ENCODE data around the gene USP31. TPM values are rescaled to one million over a fixed set of nuclear protein-coding genes. Genes with fewer than 3 reads are reported as not detected.

Gene USP31
- total RNA-seq, 1 donor from 2014 or later: 25.0 TPM

DNA sequence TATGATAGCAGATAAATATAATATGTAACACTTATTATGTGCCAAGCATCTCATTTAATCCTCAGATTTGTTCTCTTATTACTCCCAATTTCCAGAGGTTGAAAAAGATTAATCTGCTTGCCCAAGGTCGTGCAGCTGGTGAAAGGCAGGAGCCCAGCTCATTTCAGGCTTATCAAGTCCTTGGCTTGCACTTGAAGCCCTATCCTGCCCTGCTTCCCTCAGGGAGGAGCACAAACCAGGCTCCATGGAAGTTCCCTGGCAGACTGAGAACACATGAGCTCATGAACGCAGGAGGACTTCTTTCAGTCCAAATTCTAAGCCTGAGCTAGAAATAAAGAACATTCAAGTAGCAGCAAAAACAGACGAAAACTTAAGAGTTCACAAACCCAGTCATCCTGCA is 74.8 kb downstream of the USP31 start:
- DNase-seq: peak; percentile 53
- ATAC-seq: peak; percentile 72
- intact Hi-C loops (cut with micrococcal nuclease): no loop called here

DNA sequence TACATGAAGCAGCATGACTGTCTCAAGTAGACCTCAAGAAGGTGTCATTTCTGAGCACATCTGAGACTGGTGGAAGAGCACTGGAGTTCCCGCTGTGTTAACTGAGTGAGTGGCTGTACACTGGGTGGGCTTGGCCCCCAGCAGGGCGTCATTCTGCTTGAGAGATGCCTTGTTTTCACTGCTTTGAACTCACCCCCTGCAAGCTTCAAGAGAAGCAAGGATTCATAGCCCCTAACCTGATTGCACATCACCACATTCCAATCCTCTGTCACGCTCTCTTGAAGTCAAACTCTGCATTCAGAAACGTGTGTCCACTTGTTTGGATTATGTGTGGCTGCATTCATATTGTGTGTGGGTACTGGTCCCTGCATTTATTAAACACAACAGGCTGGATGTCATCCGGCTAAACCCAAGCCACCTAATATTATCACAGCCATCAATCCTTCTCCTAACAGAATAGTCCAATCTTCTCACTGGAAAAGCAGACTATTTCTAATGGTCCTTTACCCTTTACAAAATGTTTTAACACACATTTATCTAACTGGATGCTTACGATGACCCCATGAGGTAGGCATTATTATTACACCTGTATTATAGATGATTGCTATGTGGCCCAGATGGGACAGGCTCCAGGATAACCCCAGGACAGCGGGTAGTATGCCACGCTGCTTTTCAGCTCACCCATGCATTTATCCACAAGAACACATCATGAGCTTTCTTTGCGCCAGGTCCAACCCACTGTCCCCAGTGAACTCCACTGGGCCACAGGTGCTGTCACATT is 76.3 kb downstream of the USP31 start:
- DNase-seq (no peak), ATAC-seq (no peak)
- intact Hi-C loops (cut with micrococcal nuclease): no loop called here

DNA sequence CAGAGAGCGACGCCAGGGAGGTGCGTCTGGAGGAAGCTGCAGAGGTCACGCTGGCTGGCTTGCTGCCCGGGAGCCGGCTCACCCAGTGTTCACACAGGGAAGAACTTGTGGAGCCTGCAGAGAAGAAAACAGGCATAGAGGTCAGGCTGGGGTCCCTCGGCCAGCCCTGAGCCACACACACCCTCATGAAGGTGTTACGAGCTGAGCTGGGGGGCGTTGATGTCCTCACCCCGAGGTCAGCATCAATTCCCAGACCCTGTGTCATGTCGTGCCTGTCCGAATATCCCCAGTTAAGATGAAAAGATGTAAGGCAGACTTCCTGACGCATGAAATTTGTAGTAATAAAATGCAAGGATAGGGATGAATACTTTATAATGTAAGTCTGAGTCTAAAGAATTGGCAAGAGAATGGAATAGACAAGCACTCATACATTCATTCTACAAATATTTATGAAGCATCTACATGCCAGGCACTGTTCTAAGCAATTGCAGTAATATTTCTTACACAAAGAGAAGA is 77.1 kb downstream of the USP31 start:
- DNase-seq (peak; percentile 95), ATAC-seq (peak; percentile 86)
- intact Hi-C loops (cut with micrococcal nuclease): no loop called here

DNA sequence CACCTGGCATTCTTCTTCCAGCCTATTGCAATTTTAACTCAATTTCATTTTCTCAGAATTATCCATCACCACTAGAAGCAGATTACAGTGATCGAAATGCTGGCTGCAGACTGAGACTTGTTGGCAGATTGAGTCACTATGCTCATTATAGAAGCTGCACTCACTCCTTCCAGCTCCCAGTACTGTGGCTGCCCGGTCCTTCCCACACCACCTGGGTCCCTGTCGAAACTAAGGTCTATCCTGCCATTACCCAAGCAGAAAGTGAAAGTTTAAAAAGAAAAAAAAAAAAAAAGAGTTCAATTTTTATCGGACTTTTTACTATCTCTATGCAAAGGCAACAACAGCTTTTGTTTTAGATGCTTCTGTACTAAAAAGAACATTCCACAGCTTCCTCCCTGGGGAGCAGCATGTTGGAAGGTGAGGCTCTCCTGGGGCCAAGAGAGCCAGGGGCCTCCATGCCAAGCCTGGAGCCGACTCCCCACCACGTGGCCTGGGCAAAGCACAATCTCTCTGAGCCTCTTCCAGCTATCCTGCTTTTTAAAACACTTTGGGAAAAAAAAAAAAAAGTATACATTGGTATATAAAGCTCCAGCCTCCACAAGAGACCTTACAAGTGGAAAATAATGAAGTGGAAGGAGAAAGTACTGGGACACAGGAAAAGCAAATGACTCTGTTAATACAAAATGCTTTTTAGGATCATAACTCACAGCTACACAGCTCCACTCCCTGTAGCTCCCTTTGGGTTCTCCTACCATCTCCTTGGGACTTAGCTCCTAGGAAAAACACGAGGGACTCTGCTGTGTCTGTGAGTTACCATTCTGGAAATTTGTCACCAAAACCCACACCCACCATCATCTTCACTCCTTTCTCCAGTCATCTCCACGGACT is 77.8 kb downstream of the USP31 start:
- intact Hi-C loops (cut with micrococcal nuclease): no loop called here
- ATAC-seq: peak; percentile 84

DNA sequence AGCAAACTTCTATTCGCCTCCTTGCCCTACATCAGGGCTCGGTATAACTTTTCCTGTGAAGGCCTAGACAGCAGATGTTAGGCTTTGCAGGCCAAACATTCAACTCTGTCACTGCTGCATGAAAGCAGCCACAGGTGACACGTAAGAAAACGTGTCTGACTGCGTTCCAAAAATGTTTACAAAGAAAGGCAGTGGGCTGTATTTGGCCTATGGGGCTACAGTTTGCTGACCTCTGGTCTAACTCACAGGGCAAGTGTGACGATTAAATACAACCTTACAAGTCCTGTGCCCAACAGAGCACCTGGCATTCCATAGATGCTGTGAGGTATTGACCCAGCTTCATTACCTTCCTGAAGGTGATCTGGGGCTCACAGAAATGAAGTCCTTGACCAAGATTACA is 79.4 kb downstream of the USP31 start:
- intact Hi-C loops (cut with micrococcal nuclease): no loop called here
- ATAC-seq: no peak

More for the DNA sequence above, 77.8 kb downstream of the USP31 start:
- DNase-seq: peak; percentile 52

DNA sequence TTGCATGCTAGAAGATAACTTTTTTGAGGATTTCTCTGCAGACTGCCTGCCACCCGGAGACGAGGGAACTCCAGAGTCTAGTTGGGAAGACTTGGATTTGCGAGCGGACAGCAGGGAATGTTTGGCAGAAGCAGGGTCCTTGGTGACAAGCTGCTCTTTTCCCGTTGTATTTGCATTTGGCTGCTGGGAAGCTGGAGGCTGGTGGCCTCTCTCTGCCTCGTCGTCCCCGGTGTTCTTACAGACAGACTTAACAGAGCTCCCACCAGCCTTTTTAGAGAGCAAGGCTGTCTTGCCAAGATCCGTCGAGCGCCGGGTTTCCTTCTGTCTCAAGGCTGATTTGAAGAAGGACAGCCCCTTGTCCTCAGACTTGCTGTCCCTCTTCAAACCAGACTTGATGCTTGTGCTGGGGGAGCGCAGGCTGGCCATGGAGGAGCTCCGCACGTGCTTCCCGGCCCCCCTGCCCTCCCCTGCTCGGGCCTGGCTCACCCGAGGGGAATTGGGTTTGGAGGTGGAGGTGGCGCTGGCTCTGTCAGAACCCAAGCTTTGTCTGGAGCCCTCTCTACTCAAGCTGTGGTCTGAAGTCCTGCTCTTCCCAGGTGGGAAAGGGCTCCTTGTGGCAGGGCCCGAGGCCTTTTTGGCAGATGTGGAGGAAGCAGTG is 81.0 kb downstream of the USP31 start:
- ATAC-seq (no peak), DNase-seq (no peak)
- intact Hi-C loops (cut with micrococcal nuclease): no loop called here

More for the DNA sequence above, 79.4 kb downstream of the USP31 start:
- DNase-seq: no peak

DNA sequence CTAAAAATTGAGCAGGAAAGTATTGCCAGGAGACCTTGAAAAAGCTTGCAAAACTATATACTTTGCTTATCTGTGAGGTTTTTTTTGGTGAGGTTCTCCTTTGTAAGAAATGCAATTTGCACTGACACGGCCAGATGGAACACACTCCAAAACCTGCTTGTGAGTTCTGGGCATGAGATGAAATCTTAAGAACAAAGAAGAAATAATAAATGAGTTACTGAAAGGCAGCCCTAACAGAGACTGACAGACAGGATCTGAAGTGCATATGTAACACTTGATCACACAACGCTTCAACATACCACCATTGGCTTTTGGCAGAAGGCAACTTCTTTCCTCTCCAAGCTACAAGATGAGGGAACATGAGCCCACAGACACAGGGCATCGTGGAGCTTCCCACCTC is 82.6 kb downstream of the USP31 start:
- intact Hi-C loops (cut with micrococcal nuclease): no loop called here
- DNase-seq: no peak
- no peak for ATAC-seq

DNA sequence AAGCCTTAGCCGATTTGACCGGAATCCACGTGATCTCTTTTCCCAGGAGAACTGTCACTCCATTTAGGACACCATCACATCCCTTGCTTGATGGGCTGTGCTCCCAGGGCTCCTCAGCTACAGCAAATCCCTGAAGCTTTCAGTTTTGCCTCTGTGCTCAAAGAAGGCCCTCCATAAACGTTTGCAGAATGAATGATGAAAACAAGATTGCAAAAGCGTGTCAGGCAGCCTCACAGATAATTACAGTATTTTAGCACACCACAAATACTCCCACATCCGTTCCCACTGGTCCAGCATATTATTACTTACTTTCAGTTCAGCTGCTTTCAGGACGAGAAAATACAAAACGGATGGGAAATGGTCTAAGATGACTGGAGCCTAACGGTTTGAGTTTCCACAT is 84.6 kb downstream of the USP31 start:
- ATAC-seq (peak; percentile 23), DNase-seq (no peak)

DNA sequence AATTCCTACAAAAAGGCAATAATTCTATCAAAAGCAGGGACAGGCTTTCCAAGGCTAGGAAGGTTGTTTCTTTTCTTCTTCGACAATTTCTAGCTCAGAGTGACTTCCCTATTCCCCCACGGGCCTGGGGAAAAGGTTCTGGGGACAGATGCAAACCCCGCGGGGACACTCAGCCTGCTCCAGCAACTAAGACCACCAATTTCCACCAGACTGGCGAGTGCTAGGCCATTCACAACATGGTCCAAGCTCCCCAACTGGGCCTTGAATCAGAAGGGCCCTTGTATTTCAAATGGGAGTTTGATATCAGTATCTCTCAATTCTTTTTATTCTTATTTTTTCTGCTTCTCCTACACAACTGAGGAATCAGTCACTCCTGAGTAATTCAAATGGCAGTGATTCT is 86.7 kb downstream of the USP31 start:
- ATAC-seq (no peak), DNase-seq (no peak)
- intact Hi-C loops (cut with micrococcal nuclease): no loop called here

More for the DNA sequence above, 84.6 kb downstream of the USP31 start:
- intact Hi-C loops (cut with micrococcal nuclease): no loop called here

DNA sequence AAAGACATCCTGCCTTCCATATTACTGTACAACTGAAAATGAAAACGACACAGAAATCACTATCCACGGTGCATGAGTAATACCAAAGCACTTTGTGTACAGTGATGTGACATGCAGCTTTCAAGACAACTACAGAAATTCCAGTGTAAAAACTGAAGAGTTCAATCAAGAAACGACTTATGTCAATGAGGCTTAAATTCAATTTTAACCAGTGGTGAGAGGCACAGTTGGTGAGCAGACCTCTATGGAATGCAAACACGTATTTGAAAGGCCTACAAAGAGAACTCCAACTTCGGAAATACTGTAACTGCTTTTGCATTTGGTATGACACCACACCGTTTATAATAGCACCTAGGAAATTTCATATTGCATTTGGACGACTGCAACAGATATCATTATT is 87.6 kb downstream of the USP31 start:
- no peak for DNase-seq
- intact Hi-C loops (cut with micrococcal nuclease): no loop called here
- no peak for ATAC-seq

DNA sequence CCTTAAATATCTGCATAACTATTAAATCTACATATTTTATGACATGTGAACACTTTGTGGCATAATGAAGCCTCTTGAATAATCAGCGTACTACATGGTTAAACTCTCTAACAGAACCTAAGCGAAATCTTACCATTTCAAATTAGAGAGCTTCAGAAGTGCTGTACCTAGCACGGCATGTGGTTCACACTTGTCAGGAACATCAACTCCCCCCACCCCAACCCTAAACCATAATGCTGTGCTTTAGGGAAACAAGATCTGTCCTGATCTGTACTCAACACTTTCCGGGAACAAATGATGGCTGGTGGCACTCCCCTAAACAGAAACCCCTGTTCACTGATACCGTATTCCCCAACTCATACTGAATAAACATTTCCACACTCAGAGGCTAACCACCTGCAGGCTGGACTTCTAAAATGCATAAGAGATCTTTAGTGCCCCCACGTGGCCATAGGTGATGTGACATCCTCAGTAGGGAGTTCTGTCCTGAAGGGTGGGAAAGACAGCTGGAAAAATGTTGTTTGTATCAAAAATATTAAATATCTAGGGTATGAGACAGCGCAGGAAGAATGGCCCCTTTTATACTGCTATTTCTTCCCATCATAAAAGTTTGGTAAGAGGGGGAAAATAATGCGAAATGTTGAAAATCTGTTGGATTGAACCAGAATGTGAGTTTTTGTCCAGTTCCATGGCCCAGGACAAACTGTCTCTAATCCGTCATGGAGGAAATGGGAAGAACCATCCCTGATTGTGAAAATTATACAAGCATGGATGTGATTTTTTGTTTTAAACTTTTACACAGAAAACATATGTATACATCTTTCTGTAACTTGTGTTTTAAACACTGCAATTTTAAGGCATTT is 88.6 kb downstream of the USP31 start:
- peak; percentile 86 for ATAC-seq
- DNase-seq: peak; percentile 61
- intact Hi-C loops (cut with micrococcal nuclease): no loop called here

DNA sequence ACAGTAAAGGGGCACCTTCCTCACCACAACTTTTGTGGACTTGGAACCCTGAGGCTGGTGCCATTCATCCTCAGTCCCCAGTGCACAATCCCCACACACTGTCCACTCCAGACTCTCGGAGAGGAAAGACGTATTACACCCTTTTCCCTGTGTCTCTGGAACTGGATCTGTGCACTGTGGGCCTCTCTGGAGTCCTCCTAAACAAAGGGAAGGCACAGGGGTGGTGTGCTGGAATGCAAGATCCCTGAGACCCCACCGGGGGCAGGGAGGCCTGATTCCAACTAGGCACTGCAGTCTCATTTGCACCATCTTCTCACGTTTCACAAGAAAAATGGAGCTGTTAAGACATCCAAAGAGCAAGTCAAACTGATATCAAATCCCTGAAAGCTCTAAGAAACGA is 89.8 kb downstream of the USP31 start:
- DNase-seq: no peak
- ATAC-seq: no peak
- intact Hi-C loops (cut with micrococcal nuclease): no loop called here

DNA sequence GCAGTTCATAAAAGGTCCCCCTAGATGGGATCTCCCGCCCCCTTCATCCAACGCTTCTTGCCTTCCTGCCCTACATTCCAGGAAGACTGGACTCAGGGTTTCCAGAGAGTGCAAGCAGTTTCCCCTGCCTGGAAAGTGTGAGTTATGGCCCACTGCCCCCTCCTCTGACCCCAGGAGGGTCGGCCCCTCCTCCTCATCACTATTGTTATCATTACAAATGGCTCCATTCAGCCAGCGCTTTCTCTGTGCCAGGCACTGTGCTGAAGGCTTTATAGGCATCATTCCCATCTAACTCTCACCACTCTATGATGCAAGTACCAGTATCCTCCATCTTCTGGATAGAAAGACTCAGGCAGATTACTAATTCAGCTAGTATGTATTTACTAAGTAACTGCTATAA is 90.7 kb downstream of the USP31 start:
- ATAC-seq: no peak
- intact Hi-C loops (cut with micrococcal nuclease): no loop called here
- DNase-seq: no peak

DNA sequence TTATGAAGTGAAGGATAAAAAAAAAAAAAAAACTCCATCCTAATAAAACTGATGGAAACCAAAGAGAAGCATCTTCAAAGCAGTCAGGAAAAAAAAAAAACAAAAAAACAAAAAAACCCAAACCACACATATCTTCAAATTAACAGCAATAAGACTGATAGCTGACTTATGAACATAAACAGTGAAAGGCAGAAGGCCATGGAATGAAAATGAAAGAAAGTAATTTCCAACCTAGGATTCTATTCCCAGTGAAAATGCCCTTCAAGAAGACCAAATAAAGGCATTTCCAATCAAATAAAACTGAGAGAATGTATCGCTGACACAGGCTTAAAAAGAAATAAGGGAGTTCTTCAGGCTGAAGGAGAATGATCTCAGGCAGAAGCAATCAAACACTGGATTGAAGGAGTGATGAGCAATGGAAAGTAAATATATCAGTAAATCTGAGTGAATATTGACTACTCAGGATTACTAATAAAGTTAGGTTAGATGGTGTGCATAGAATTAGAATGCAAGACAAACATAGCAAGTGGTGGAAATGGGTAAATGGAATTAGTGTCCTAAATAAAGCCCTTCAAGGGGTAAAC is 92.1 kb downstream of the USP31 start:
- ATAC-seq (no peak), DNase-seq (no peak)
- intact Hi-C loops (cut with micrococcal nuclease): no loop called here

DNA sequence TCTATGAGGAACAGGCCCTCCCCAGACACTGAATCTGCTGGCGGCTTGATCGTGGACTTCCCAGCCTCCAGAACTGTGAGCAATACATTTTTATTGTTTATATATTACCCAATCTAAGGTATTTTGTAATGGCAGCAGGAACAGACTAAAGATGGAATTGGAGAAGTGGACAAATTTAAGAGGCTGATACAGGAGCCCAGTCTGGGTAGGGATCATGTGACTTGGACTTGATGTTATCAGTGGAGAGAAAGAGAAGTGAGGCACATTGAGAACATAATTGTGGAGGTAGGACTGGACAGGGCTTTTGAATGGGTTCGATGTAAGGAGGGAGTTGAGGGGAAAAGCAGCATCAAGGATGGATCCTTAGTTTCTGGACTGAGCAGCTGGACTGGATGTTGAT is 93.8 kb downstream of the USP31 start:
- ATAC-seq (no peak), DNase-seq (no peak)
- intact Hi-C loops (cut with micrococcal nuclease): no loop called here

DNA sequence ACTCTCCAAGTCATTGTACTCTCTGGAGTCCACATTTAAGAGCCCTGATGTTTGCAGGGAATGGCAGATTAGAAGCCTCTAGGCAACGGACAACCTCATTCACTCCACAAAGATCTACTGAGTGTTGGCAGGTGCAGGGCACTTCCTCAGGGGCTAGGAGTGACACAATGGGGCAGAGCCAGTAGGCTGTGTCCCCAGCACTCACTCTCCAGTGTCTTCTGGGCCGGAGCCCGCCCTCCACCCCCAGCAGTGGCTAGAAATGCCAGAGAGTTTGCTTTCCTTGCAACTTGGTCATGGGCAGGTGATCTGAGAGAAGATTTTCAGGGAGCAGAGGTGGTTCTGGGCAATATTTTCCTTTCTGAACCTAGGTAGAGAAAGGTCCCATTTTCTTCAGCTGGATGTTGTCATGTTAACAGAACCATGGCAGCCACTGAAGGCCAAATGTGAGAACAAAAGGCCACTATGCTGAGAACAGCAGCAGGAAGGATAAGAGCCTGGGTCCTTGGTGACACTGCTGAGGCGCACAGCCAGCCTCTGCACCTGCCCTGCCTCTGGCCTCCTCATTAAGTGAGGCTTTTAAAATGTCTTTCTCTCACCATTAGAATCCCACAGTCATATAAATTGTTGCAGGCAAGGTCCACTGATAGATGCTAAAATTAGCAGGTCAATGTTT is 96.2 kb downstream of the USP31 start:
- ATAC-seq (no peak), DNase-seq (no peak)
- intact Hi-C loops (cut with micrococcal nuclease): no loop called here

DNA sequence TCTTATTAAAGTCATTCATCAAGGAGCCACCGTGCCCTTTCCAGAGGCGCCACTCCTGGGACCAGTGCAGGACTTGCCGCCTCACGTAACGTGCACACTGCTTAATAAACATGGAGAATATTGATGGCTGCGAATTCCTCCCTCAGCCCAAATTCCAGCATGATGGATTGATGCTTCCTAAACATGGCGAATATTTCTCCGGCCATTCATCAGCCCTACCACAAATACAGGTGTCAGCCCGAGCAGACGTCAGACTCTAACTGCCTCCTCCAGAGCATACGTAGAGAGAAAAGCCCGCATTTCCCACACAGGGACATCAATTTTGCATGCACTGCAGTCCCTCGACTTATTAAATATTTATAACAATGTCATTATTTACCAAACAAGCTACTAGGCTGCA is 97.0 kb downstream of the USP31 start:
- ATAC-seq: no peak
- DNase-seq: no peak
- intact Hi-C loops (cut with micrococcal nuclease): no loop called here

DNA sequence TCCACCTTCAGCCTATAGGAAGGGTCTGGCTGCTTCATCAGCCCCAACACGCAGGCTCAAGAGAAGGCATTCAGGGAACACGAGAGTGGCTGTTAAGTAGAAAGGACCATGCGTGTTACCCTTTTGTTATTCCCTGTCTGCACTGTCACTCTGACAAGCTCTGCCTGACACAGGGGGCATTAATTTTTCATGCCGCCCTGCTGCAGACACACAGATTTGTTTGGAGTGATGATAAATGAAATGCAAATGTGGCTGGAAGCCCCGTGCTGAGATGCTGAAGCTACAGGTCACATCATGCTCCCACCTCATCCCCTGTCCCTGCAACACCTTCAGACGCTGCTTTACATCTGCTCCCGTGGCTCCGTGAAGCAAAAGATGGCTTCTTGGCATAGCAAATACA is 97.7 kb downstream of the USP31 start:
- ATAC-seq (no peak), DNase-seq (no peak)
- intact Hi-C loops (cut with micrococcal nuclease): no loop called here

Data from left ventricle myocardium superior (tissue), 1 donor.